SK-N-SH (cell line): ENCODE data around the gene ERICH3.

ENCODE experiments used
- CHD2 ChIP-seq: fragments of 150-350 bp; IDR thresholded peaks from 2 replicates; pipeline ENCODE4 v1.6.1; 2018; ENCODE audit warnings: low read length; ENCODE audit not compliant: partially characterized antibody
- EP300 ChIP-seq, 2 experiments: IDR thresholded peaks; 2 replicates each; pipeline versions ENCODE4 v1.4.0 to v1.6.1; 2012; ENCODE audit warnings: borderline replicate concordance in 1 of 2, low read depth in 1 of 2, low read length in 1 of 2
- EZH2phosphoT487 ChIP-seq: fragments of 200-600 bp; sonication (generic); IDR thresholded peaks from 2 replicates; pipeline ENCODE4 v1.6.1; 2017; ENCODE audit warnings: low read depth, mixed run types, mild to moderate bottlenecking, antibody characterized with exemption, moderate library complexity, borderline replicate concordance
- JUND ChIP-seq: IDR thresholded peaks from 2 replicates; pipeline ENCODE4 v1.4.0; 2012
- NFIC ChIP-seq: IDR thresholded peaks from 2 replicates; pipeline ENCODE4 v1.4.0; 2012; ENCODE audit warnings: borderline replicate concordance
- POLR2AphosphoS5 ChIP-seq: IDR thresholded peaks from 2 replicates; pipeline ENCODE4 v1.6.1; 2012; ENCODE audit warnings: low read depth, low read length
- RCOR1 ChIP-seq: fragments of 150-350 bp; IDR thresholded peaks from 2 replicates; pipeline ENCODE4 v1.6.1; 2017; ENCODE audit warnings: antibody characterized with exemption, low read length
- REST ChIP-seq: IDR thresholded peaks from 2 replicates; pipeline ENCODE4 v1.6.1; 2012; ENCODE audit warnings: mild to moderate bottlenecking, low read depth, low read length, moderate library complexity
- RFX5 ChIP-seq: IDR thresholded peaks from 2 replicates; pipeline ENCODE4 v1.6.1; 2012; ENCODE audit warnings: mild to moderate bottlenecking, improper control_type of control experiment, low read length
- SMC3 ChIP-seq: IDR thresholded peaks from 2 replicates; pipeline ENCODE4 v1.6.1; 2012; ENCODE audit warnings: low read depth, low read length, improper control_type of control experiment
- YY1 ChIP-seq: IDR thresholded peaks from 2 replicates; pipeline ENCODE4 v1.4.0; 2012; ENCODE audit warnings: low read depth, mild to moderate bottlenecking
- TF ChIP-seq, protein P1 (sequence below): fragments of 200-600 bp; sonication (generic); IDR thresholded peaks from 2 replicates; pipeline ENCODE4 v1.6.1; 2017; ENCODE audit warnings: antibody characterized with exemption, mild to moderate bottlenecking, moderate library complexity
- TF ChIP-seq, protein P2 (sequence below): fragments of 150-350 bp; IDR thresholded peaks from 2 replicates; pipeline ENCODE4 v1.6.1; 2017; ENCODE audit warnings: antibody characterized with exemption, low read length, low read depth, borderline replicate concordance

DNA sequence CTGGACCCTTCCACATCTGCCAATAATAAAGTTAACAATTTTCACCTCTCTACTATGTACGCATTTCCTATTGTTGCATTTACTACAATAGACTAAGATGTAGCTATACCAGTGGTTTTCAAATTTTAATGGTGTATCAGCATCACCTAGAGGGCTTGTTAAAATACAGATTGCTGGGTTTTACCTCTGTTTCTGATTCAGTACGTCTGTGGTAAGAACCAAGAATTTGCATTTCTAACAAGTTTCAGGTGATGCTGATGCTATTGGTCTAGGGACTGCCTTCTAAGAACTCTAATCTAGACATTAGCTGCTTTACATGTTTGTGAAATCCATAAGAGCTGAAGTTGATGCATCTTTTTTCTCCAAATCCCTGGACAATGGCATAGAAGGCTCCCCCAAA is 59.7 kb downstream of the ERICH3 start:
- TF ChIP-seq JUND = no peak
- TF ChIP-seq RFX5 = no peak
- TF ChIP-seq, protein P1, sequence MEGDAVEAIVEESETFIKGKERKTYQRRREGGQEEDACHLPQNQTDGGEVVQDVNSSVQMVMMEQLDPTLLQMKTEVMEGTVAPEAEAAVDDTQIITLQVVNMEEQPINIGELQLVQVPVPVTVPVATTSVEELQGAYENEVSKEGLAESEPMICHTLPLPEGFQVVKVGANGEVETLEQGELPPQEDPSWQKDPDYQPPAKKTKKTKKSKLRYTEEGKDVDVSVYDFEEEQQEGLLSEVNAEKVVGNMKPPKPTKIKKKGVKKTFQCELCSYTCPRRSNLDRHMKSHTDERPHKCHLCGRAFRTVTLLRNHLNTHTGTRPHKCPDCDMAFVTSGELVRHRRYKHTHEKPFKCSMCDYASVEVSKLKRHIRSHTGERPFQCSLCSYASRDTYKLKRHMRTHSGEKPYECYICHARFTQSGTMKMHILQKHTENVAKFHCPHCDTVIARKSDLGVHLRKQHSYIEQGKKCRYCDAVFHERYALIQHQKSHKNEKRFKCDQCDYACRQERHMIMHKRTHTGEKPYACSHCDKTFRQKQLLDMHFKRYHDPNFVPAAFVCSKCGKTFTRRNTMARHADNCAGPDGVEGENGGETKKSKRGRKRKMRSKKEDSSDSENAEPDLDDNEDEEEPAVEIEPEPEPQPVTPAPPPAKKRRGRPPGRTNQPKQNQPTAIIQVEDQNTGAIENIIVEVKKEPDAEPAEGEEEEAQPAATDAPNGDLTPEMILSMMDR = no peak
- TF ChIP-seq, protein P2, sequence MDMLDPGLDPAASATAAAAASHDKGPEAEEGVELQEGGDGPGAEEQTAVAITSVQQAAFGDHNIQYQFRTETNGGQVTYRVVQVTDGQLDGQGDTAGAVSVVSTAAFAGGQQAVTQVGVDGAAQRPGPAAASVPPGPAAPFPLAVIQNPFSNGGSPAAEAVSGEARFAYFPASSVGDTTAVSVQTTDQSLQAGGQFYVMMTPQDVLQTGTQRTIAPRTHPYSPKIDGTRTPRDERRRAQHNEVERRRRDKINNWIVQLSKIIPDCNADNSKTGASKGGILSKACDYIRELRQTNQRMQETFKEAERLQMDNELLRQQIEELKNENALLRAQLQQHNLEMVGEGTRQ = no peak
- TF ChIP-seq REST = no peak
- no peak for TF ChIP-seq CHD2
- no peak for TF ChIP-seq RCOR1
- no peak for TF ChIP-seq NFIC
- TF ChIP-seq EP300 (IDR thresholded peaks at IDR 0.05; ENCODE audit: borderline replicate concordance in 1 of 2, low read depth in 1 of 2, low read length in 1 of 2) = no peak
- TF ChIP-seq SMC3 = no peak
- no peak for TF ChIP-seq EZH2phosphoT487
- no peak for TF ChIP-seq POLR2AphosphoS5
- TF ChIP-seq YY1 = no peak
